AG09309 (cell line): ENCODE results near the gene PAQR9.

ENCODE experiments used
- DNase-seq: peaks from one replicate; pipeline ENCODE4 v3.0.0-alpha.2; 2010; ENCODE audit warnings: low read depth
- H3K4me3 ChIP-seq: 2 replicates; pipeline ENCODE4 v1.5.1; 2011; ENCODE audit warnings: mild to moderate bottlenecking, low read depth, low read length, moderate library complexity; ENCODE audit not compliant: control insufficient read depth
- CTCF ChIP-seq: IDR thresholded peaks from 2 replicates; pipeline ENCODE4 v1.5.1; 2011; ENCODE audit warnings: mild to moderate bottlenecking, low read depth, low read length, inconsistent platforms; ENCODE audit not compliant: insufficient read depth, control insufficient read depth; ENCODE audit errors: missing control alignments

Gene PAQR9

DNA sequence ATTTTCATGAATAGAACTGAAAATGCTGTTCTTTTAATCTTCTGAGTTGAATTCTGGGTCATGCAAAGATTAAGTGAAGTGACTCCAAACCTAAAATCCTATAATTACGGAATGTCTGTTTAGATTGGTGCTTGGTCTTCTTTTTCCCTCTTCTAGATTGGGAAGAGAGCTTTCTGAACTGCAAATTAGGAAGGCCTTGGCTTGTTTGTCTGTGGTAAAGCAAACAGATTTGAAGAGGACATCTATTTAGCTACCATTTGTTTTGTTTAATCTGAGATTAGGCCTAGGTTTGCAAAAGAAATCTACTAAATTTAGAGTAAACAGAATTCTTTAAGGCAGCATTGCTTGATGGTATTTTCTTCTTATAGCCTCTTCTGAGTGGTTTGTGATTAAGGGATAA lies 23.5 kb downstream of the PAQR9 start:
- no peak for DNase-seq
- H3K4me3 ChIP-seq: no peak overlapping the region
- no peak for TF ChIP-seq CTCF

DNA sequence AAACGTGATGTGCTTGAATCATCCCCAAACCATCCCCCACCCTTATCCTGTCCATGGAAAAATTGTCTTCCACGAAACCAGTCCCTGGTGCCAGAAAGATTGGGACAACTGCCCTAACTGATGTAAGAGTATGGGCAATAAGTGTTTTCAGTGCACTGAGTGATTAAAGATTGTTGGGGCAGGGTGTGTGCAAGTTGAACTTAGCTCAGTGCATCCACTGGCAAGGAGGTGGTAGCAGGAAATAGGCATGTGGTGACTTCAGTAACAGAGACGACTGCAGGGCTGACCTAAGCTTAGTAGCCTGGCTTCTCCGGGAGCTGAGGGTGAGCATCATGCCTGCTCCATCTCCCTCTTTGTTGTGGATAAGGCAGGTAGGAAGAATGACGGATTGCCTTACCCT lies 27.5 kb downstream of the PAQR9 start:
- TF ChIP-seq CTCF: no peak
- no peak for DNase-seq
- no peak overlapping the region for H3K4me3 ChIP-seq

DNA sequence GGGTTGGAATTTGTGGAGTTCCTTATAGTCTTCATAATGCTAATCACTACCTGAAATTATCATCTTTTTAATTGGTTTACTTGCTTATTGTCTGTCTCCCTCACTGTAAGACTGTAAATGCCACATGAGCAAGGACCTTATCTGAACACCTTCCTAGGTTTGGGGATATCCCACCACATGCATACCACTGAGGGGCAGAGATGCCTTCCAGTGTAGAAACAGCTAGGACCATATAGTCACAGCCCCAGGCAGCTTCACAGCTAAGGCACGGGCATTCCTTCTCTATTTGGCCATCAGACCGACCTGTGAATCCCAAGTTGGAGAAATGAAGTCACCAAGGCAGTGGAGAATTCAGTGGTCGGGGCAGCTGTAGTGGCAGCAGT lies 28.6 kb downstream of the PAQR9 start:
- TF ChIP-seq CTCF: no peak
- DNase-seq: no peak
- H3K4me3 ChIP-seq: no peak overlapping the region

DNA sequence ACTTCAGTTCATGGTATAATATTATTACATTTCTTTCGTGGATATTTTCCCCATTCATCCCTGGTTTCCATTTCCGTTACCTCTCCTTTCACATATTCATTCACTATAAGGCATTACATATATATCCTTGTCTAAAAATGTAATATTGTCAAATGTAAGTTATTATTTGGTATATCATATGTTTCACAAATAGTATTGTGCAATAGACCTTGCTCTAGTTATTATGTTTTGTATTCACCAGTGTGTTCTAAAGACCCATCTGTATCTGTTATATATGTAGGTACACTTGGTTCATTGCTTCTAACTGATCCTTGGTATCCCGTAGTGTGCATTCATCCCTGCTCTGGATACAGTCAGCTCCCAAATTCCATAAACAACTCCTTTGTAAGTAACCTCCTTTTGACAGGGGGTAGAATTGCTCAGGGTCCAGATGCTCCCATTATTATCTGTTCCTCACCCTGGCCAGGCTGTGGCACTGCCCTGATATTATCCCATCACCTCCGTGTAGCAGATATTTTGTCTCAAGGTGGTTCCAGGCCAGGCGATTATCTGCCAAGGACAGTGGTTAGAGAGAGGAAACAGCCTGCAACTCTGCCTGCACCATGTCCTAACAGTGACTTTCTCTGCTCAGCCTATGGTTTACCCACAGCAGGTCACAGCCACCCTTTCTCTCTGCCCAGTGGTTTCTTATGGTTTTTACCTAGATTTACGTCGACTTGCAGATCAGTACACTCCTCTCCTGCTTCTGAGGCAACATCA lies 29.2 kb downstream of the PAQR9 start:
- no peak for DNase-seq
- no peak overlapping the region for H3K4me3 ChIP-seq
- no peak for TF ChIP-seq CTCF

DNA sequence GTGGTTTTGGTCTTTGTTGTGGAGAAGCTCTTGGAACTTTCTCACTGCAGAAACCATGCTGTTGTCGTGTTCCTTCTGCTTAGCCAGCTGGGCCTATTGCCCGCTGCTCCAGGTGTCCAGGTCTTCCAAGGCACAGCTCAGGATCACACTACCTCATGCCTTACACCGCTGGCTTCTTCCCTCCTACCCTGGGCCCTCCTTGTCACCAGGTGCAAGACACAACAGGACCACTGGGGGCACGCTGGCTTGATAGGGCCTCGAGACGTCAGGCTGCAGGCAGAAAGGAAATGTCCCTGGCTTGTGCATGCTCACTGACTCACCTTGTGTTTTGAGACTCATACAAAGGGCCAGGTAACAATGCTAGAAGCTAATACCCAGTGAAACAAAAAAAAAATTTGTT lies 32.3 kb downstream of the PAQR9 start:
- no peak overlapping the region for H3K4me3 ChIP-seq
- DNase-seq: no peak
- no peak for TF ChIP-seq CTCF

- TF ChIP-seq CTCF: peak; percentile 13
- no peak overlapping the region for H3K4me3 ChIP-seq
- DNase-seq: no peak
Measured at GRCh38 chr3:142930463-142930862, 33.0 kb downstream of the PAQR9 start.
